SIG-M5 treated with dmso at 0.1 percent for 504 hours (cell line): ENCODE data around the gene PRIMA1.

ENCODE experiments used
- DNase-seq: peaks from one replicate; lab custom pipeline; 2025; ENCODE audit not compliant: unreplicated experiment; lab: John Stamatoyannopoulos, UW

The PRIMA1 gene

DNA sequence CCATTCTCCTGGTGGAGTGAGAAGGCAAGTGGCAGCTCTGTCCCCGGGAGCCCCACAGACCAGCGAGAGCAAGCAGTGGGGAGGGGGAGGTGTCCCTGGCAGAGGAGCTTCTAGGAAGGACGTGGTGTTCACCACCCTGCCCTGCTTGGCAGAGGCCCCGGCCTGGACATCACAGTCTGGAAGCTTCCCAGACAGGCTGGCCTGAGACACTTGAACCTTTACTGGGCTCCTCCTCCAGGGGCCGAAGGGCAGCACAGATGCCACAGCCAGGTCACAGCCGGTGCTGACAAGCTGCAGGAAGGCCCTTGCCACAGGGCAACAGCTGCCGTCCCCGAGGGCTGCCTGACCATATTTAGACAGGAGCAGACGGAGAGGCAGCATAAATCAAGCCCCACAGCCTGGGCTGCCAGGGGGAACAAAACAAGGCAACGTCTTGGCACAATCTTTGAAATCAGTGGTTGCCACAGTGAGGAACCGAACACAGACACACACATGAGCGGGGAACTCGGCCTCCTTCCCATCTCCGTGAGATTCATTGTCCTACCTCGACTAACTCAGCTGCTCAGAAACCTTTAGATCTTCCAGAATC lies 28.5 kb downstream of the PRIMA1 start:
- no peak for DNase-seq

DNA sequence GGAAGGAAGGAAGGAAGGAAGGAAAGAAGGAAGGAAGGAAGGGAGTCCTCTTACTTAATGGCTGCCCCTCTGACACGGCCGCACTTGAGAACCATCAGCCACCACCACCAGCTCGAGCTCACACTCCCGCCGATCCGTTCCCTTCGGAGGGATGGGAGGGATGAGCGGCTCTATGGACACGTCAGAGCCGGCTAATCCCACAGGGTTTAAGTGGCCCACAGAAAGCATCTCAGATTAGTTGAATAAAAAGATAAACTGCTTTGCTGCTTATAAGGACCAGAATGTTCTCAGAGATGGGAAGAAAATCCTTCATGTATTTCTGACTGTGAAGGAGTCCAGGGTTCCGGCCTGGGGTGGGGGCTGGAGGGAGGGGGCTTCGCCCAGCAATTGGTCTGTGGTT lies 31.1 kb downstream of the PRIMA1 start:
- DNase-seq = no peak

DNA sequence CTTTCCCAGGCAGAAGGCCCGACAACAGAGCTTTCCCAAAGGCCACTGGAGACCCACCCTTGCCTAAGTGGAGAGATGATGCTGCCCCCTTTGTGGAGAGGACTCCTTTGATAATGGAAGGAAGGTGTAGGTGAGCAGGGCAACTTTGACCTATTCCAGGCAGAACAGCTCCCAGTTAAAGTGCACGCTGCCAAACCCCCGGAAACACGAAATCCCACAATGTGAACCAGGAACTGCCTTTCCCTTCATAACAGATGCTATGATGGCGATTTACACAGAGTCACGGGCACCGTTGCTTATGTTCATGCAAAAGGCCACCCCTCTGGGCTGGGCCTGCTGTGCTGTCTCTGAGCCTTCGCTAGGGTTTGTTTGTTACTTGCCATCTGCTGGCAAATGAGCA lies 34.6 kb downstream of the PRIMA1 start:
- no peak for DNase-seq

DNA sequence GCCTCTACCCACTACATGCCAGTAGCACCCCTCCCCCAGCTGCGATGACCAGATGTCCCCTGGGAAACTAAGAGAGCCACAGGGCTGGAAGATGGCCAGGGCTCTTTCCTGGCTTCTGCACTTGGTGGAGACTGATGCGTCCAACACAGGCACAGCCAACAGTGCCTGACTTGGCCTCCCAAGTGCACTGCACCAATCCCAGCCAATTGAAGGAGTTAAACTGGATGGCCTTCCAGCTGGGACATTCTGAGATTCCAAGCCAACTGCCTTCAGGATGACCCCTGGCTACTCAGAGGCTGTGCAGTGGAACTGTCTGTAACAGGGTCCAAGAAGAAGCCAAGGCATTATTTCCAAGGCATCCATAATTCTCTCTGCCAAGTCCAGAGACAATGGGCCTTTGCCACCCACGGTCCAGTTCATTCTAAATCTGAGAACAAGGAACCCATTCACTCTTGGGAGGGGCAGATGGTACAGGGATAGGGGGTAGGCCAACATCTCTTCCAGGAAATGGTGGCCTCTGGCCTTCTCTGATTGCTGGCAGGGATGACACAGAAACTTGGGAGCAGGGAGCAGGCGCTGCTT lies 35.2 kb downstream of the PRIMA1 start:
- no peak for DNase-seq

DNA sequence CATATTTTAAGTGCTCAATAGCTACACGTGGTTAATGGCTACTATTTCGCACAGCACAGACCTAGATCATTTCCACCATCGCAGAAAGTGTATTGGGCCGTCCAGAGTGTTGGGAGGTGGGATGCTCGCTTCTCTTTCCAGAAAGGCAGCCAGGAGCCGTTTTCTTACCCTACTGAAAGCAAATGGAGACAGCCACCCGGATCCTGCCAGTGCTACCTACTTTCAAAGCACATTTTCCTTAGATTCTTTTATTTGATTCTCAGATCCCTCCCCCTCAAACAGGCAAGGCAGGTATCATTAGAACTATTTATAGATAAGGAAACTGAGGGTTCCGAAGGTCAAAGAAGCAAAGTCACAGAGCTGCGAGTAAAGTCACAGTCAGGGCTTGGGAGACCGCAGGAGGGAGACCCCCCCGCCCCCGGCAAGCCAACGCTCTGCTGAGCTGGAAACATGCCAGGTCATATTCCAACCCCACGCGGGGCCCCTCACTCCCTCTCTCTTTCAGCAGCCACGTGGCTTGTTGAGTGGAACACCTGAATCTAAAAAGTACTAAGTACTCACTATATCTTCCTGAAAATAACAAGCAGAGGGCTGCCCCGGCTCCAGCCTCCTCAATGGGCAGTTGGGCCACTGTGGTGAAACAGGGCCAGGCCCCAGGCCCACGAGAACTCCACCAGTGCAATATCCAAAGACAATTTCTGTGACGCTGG lies 36.2 kb downstream of the PRIMA1 start:
- DNase-seq = no peak

DNA sequence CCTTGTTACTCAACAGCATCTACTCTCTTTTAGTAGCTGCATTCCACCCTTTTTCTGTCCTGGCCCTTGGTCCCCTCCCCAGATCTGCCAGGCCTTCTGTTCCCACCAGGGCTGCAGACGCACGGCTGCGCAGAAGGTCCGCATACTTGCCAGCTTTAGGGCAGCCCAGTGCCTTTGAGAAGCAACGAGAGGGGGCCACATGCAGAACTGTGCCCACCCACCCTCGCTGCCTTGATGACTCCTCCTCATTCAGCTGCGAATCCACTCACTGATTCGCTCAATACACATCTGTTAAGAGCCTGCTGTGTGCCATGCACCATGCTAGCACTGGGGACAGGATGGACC lies 39.2 kb downstream of the PRIMA1 start:
- no peak for DNase-seq

DNA sequence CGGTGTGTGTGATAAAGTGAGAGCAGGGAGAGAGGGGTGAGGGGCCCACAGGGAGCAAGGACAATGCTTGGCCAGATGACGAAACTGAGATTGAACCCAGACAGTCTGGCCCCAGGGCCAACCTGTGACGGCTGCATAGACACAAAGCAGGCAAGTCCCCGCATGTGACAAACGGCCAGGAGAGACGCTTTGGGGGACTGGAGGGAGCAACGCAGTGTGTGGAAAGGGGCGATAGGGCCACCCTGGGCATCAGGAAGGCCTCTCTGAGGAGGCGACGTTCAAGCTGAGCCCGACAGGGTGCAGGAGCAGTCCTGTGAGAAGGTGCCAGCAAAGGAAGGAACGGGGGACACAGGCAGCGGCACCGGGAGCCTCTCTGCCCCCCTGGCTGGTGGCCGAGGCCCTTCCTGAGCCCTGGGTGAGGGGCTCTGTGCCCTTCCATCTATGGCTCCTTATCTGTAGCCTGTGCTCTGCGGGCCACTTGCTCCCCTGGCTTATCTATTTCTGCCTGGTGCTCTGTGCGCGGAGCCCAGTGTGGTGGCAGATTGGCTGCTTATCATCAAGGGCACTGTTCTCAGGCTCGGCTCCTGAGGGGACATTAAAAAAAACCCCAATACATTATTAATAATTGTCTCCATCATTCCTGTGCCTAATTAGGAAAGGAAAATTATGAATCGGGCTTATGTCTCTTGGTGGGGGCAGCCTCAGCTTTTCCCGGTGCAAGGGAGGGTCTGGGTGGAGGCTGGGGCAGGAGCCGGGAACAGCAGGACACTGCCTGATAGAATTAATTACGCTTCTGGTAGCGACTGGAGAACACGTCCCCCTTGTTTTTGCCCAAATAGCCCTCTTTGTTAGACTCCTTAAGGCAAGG lies 39.8 kb downstream of the PRIMA1 start:
- DNase-seq = no peak

DNA sequence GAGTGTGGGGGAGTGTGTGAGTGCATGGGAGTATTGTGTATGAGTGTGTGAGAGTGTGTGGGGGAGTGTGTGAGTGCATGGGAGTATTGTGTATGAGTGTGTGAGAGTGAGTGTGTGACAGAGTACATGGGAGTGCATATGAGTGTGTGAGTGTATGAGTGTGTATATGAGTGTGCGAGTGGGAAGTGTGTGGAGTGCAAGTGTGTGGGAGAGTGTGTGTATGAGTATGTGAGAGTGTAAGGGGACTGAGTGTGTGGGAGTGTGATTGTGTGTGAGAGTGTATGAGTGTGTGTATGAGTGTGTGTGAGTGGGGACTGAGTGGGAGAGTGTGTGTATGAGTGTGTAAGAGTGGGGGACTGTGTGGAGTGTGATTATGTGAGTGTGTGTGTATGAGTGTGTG lies 40.7 kb downstream of the PRIMA1 start:
- DNase-seq = no peak

DNA sequence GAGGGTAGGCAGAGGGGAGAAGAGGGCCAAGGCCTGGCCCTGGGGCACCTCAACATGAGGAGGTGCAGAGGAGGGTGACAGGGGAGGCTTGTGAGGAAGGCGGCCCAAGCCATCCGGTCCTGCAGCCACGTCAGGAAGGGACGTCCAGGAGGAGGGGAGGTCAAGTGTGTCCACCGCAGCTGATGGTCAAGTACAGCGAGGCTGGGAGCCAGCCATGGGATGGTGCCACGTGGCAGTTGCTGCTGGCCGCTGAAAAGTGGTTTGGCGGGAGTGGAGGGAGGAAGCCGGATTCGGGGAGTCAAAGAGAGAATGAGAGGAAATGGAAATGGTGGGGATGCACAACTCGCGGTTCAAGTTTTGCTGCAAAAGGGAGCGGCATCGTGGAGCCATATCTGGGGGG lies 41.2 kb downstream of the PRIMA1 start:
- no peak for DNase-seq

- DNase-seq = no peak
These were observed 42.5 kb downstream of the PRIMA1 start for GRCh38 chr14:93745603-93746273.

DNA sequence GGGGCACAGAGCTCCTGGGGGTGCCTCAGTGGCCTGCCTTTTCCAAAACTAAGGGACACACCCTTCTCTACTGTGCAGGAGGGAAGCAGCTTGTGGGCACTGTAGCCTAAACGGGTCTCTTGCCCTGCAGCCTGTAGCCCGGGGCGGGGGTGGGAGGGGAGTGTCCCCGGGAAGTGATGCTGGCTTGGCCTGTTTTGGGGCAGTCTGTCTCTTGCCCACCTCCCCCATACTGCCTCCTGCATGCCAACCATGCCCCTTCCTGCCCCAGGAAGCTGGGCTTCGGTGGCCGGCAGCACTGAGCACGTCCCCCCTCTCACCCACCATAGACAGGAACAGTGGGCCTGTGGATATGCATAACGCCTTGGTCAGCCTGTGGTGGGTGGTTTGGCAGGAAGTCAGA lies 43.4 kb downstream of the PRIMA1 start:
- no peak for DNase-seq

GRCh38 chr14:93744176-93744575 lies 44.1 kb downstream of the PRIMA1 start:
- DNase-seq = no peak

- DNase-seq = no peak
These were observed 44.8 kb downstream of the PRIMA1 start for GRCh38 chr14:93743270-93744060.

DNA sequence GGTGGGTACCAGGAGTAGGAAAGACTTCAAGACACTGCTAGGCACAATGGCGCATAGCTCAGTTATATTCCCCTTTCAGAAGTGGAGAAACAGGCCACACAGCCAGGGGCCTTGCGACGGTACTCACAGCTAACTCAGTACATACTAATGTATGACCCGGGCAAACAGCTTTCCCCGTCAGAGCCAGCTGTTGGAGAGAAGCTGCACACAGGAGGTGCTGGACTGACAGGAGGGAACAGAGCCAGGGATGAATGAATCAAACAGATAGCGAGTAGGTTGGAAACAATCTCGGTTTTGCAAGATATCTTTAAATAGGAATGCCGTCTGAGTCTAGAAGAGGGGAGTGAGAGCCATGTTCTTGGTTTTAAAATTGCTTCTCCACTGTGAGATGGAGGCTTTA lies 45.5 kb downstream of the PRIMA1 start:
- DNase-seq = no peak

DNA sequence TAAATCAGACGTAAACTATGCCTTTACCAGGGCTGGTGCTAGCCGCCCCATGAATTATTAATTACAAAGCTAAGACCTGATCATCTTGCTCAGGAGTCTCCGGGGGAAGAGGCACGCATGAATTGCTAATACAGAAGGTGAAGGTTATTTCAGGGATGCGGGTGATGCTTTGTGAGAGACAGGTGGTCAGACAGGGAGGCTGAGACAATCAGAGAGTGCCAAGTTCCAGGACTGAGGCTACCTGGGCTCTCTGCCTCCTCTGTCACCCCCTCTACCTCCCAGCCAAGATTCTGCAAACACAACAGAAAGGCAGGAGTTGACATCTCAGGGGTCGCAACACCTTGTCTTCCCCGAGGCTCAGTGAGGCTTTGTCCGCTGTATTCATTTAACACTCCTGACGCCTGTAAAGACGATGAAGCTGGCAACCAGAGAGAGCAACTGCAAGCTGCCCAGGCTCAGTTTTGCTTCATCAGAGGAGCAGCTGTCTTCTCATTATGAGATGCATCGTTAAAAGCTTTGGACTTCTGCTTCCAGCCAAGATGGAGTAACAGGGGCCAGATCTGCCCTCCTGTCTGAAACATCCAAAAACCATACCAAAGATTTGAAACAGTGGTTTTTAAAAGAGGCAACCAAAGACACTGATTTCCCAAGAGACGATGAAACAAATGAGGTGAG lies 46.6 kb downstream of the PRIMA1 start:
- no peak for DNase-seq

GRCh38 chr14:93737634-93738033 lies 50.7 kb downstream of the PRIMA1 start:
- no peak for DNase-seq

DNA sequence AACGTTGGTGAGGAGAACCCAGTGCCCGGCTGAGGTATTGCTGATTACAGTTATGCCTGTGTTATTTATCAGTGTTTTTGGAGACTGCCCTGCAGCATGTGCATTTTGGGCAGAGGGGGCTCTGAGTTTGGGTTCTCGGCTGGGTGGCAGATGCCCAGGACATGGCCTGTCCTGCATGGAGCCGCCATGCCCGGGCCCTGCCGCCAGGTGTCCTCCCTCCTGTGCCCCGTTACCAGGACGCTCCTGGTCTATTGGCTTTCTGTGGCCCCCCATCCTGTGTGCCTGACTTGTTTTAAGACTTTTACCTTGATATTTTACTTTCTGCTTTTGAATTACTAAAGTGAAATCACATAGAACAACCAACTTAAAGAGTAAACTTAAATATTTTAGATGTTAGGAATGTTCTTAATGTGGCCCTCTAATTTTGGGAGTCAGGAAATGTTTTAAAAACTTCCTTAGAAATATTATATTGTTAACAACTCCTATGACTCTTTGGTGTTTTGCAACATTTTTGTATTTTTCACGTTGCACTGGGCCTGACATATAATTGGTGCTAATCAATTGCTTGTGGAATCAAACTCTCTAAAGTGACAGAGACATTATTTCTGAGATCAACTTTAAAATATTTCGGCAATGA lies 51.8 kb downstream of the PRIMA1 start:
- no peak for DNase-seq

DNA sequence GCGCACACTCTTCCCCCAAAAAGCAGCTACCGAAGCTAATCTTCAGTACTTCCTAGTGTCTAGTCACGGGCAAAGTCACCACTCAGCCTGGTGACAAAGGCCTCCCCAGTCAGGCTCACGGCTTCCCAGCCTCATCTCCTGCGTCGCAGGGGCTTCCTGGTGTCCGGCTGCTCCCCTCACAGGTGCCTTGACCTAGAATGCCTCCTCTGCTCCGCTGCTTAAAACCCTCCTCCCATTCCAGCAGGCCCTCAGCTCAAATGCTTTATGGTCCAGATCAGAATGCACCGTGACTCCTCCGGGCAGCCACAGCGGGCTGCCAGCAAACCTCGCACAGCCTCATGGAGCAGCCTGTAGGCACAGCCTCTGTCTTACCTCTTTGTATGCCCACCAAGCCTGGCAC lies 53.1 kb downstream of the PRIMA1 start:
- DNase-seq = no peak

DNA sequence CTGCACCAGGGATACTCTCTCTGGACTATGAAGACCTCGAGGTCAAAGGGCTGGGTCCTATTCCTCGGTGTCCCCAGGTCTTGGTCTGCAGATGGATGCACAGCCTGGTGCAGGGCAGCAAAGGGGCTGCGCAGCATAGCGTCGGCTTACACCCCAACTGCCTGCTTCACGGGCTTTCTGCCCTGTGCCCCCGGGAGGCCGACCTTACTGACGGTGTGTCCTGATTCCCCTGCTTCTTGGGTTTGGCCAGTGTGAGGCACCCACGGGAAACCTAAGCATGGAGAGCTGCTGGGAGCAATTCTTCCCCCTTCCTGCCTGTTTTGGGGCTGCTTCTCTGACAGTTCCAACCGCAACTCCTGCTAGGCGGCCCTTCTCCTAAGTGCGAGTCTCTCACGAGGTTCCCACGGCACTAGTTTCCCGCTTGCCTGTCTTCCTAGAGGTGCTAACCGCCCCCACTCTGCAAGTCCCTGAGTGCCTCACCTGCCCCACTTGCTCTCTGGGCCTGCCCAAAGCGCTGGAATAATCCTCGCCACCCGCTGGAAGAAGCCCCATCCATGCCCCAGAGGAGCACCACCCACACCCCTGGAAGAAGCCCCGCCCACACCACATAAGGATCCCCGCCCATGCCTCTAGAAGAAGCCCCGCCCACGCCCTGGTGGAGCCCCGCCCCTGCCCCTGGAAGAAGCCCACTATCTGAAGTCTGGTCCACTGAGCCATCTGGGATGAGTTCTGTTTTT lies 54.0 kb downstream of the PRIMA1 start:
- DNase-seq = no peak
